Hepatocyte (in vitro differentiated cells): ENCODE data around the gene PDXP. TPM values are rescaled to one million over a fixed set of nuclear protein-coding genes. Genes with fewer than 3 reads are reported as not detected.
A peak's percentile ranks its signal among the peaks of the same experiment; 100 is the strongest.

Experiments
- DNase-seq: peaks from one replicate; pipeline ENCODE4 v3.0.0-alpha.2; 2016; ENCODE audit warnings: low spot score
- H2AFZ ChIP-seq: fragments of 200-600 bp; sonication (generic); 2 replicates; pipeline ENCODE4 v1.6.0; 2016; ENCODE audit warnings: antibody characterized with exemption, mild to moderate bottlenecking
- H3K27ac ChIP-seq: fragments of 200-600 bp; sonication (generic); 2 replicates; pipeline ENCODE4 v1.5.1; 2016; ENCODE audit warnings: mild to moderate bottlenecking
- H3K27me3 ChIP-seq: fragments of 200-600 bp; sonication (generic); 2 replicates; pipeline ENCODE4 v1.6.1; 2016
- H3K36me3 ChIP-seq: fragments of 200-600 bp; sonication (generic); replicated peaks from 2 replicates; pipeline ENCODE4 v1.5.1; 2016; ENCODE audit warnings: low read depth; ENCODE audit not compliant: insufficient read depth
- H3K4me1 ChIP-seq: fragments of 200-600 bp; sonication (generic); 2 replicates; pipeline ENCODE4 v1.5.1; 2016; ENCODE audit warnings: mild to moderate bottlenecking, moderate library complexity; ENCODE audit not compliant: insufficient read depth
- H3K4me2 ChIP-seq: fragments of 200-600 bp; sonication (generic); 2 replicates; pipeline ENCODE4 v1.6.0; 2016
- H3K4me3 ChIP-seq: fragments of 200-600 bp; sonication (generic); 2 replicates; pipeline ENCODE4 v1.5.1; 2016; ENCODE audit warnings: mild to moderate bottlenecking
- H3K79me2 ChIP-seq: fragments of 200-600 bp; sonication (generic); 2 replicates; pipeline ENCODE4 v1.6.0; 2017; ENCODE audit warnings: mild to moderate bottlenecking
- H3K9me2 ChIP-seq: fragments of 200-600 bp; sonication (generic); replicated peaks from 2 replicates; pipeline ENCODE4 v1.6.0; 2017; ENCODE audit warnings: mild to moderate bottlenecking; ENCODE audit not compliant: insufficient read depth
- H3K9me3 ChIP-seq: fragments of 200-600 bp; sonication (generic); 2 replicates; pipeline ENCODE4 v1.5.1; 2016; ENCODE audit warnings: low read depth, mild to moderate bottlenecking
- H4K20me1 ChIP-seq: fragments of 200-600 bp; sonication (generic); 2 replicates; pipeline ENCODE4 v1.6.0; 2016; ENCODE audit warnings: mild to moderate bottlenecking; ENCODE audit not compliant: insufficient read depth, poor library complexity, severe bottlenecking
- EZH2 ChIP-seq: fragments of 200-600 bp; sonication (generic); IDR thresholded peaks from 2 replicates; pipeline ENCODE4 v1.6.1; 2016; ENCODE audit warnings: antibody characterized with exemption, mild to moderate bottlenecking, borderline replicate concordance
- EZH2phosphoT487 ChIP-seq: fragments of 200-600 bp; sonication (generic); IDR thresholded peaks from one replicate; pipeline ENCODE4 v1.6.1; 2018; ENCODE audit warnings: antibody characterized with exemption, mild to moderate bottlenecking, low read depth, moderate library complexity; ENCODE audit not compliant: unreplicated experiment, severe bottlenecking
- WGBS: methylation state at CpG from one replicate; pipeline ENCODE4 v1.1.6; 2016; ENCODE audit warnings: low lambda C conversion rate; ENCODE audit errors: missing lambda C conversion rate; 5-methylcytosine and 5-hydroxymethylcytosine counted together
- polyA plus RNA-seq: library from polyadenylated mRNA; unstranded; fragments of >200 nt; fragmentation: Nextera tagmentation; extraction: Ambion mirVana; gene quantifications from 2 replicates; pipeline ENCODE4 v1.2.1, GENCODE V29; 2016
- total RNA-seq: library from RNA; depleted of rRNA; stranded (reverse); fragments of >200 nt; gene quantifications from 2 replicates; pipeline ENCODE4 v1.2.3, GENCODE V29; 2014
- TF ChIP-seq, protein P1 (sequence below): fragments of 200-600 bp; sonication (generic); IDR thresholded peaks from 2 replicates; pipeline ENCODE4 v1.5.1; 2016; ENCODE audit warnings: antibody characterized with exemption, mild to moderate bottlenecking; ENCODE audit not compliant: poor library complexity

PDXP gene
- total and polyA plus RNA-seq, 2 experiments from 2014 or later: 15.0 to 27.6 TPM

DNA sequence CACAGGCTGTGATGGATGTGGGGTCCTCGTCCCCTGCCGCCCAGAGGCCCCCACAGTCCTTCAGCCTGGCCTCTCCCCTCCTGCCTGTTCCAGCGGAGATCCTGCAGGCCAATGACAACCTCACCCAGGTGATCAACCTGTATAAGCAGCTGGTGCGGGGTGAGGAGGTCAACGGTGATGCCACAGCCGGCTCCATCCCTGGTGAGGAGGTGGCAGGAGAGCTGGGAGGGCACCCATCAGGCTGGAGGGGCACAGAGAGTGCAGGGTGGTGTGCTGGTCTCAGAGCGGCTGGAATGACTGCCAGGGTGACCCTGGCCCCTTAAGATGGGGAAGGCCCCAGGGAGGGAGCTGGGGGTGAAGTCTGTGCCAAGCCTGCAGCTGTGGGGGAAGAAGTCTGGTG, 33.6 kb upstream of the PDXP start:
- no peak for DNase-seq
- H3K4me2 ChIP-seq: no peak overlapping the region
- TF ChIP-seq EZH2: no peak
- no peaks in the 10 kb centered on the region for H3K36me3 ChIP-seq
- H3K4me3 ChIP-seq: no peak overlapping the region
- no peaks in the 10 kb centered on the region for H3K79me2 ChIP-seq
- peaks cover 9% of the 10 kb centered on the region for H3K4me1 ChIP-seq
- no peaks in the 10 kb centered on the region for H3K27me3 ChIP-seq
- no peaks in the 10 kb centered on the region for H3K9me3 ChIP-seq
- no peak overlapping the region for H3K27ac ChIP-seq
- no peak overlapping the region for H2AFZ ChIP-seq
- WGBS: 98% methylated on average over 6 of the region's 7 CpGs
- no peaks in the 10 kb centered on the region for H3K9me2 ChIP-seq
- no peaks in the 10 kb centered on the region for H4K20me1 ChIP-seq

DNA sequence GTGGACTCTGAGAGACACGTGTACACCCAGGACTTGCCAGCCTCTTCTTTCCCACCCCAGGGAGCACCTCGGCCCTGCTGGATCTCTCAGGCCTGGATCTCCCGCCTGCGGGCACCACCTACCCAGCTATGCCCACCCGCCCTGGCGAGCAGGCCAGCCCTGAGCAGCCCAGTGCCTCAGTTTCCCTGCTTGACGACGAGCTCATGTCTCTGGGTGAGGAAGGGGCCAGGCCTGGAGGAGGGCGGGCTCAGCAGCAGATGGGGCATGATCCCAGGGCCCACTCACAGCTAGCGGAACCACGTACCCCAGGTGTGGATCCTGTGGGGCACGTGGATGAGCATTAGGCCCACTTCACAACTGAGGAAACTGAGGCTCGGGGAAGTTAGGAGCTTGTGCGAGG, 32.8 kb upstream of the PDXP start:
- Histone ChIP-seq H3K36me3 (no peaks in the 10 kb centered on the region), H4K20me1 (no peaks in the 10 kb centered on the region), H3K9me3 (no peaks in the 10 kb centered on the region), H3K4me2 (no peak overlapping the region), H3K27me3 (no peaks in the 10 kb centered on the region), H3K9me2 (no peaks in the 10 kb centered on the region), H2AFZ (no peak overlapping the region), H3K79me2 (no peaks in the 10 kb centered on the region), H3K4me1 (peaks cover 9% of the 10 kb centered on the region), H3K27ac (peak overlapping the region; percentile 74), H3K4me3 (no peak overlapping the region)
- TF ChIP-seq EZH2phosphoT487 (no peak), EZH2 (no peak)
- TF ChIP-seq, protein P1, sequence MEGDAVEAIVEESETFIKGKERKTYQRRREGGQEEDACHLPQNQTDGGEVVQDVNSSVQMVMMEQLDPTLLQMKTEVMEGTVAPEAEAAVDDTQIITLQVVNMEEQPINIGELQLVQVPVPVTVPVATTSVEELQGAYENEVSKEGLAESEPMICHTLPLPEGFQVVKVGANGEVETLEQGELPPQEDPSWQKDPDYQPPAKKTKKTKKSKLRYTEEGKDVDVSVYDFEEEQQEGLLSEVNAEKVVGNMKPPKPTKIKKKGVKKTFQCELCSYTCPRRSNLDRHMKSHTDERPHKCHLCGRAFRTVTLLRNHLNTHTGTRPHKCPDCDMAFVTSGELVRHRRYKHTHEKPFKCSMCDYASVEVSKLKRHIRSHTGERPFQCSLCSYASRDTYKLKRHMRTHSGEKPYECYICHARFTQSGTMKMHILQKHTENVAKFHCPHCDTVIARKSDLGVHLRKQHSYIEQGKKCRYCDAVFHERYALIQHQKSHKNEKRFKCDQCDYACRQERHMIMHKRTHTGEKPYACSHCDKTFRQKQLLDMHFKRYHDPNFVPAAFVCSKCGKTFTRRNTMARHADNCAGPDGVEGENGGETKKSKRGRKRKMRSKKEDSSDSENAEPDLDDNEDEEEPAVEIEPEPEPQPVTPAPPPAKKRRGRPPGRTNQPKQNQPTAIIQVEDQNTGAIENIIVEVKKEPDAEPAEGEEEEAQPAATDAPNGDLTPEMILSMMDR: no peak
- 90% methylated on average over 13 of the region's 14 CpGs for WGBS
- no peak for DNase-seq

DNA sequence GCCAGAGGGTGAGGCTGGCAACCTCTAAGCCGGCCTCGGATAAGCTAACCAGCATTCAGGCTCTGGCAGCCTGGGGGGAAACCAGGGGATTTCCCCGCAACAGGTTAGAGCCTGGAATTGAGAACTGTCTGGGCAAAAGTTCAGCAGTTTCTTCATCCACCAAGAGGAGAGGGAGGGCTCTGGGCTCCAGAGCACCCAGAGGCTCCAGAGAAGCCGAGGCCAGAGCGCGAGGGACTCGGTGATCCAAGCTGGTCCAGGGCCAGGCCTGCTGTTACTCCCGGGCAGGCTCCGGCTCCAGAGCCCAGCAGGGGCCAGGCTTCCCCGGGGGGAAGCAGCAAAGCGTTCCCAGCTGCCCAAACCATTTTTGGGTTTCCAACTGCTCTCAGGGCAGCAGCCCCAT, 32.4 kb upstream of the PDXP start:
- Histone ChIP-seq H3K27me3 (no peaks in the 10 kb centered on the region), H3K4me2 (no peak overlapping the region), H3K36me3 (no peaks in the 10 kb centered on the region), H3K27ac (peak overlapping the region; percentile 74), H2AFZ (no peak overlapping the region), H3K79me2 (no peaks in the 10 kb centered on the region), H3K4me1 (peaks cover 12% of the 10 kb centered on the region), H3K9me2 (no peaks in the 10 kb centered on the region), H3K4me3 (no peak overlapping the region), H3K9me3 (no peaks in the 10 kb centered on the region), H4K20me1 (no peaks in the 10 kb centered on the region)
- 73% methylated on average over 11 of the region's 11 CpGs for WGBS
- TF ChIP-seq EZH2phosphoT487: no peak
- no peak for TF ChIP-seq EZH2
- TF ChIP-seq, protein P1: no peak
- DNase-seq: peak; percentile 66

DNA sequence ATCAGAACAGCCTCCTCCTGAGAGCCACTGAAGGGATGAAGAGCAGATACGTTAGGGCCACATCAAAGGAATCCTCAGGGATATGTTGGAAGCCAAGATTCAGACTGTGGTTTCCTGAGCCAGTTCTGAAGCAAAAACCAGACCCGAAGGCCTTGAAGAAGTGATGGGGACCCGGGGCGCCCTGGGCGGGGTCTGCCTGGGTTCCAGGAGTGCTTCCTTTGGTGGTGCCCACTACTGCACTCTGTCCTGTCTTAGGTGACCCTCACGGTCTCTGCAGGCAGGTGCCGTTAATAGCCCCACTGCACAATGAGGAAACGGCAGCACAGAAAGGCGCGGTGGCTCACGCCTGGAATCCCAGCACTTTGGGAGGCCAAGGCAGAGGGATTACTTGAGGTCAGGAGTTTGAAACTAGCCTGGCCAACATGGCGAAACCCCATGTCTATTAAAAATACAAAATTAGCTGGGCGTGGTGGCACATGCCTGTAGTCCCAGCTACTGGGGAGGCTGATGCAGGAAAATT, 31.9 kb upstream of the PDXP start:
- H4K20me1 ChIP-seq: no peaks in the 10 kb centered on the region

More for the DNA sequence above, 31.9 kb upstream of the PDXP start:
- no peaks in the 10 kb centered on the region for H3K9me3 ChIP-seq
- H3K4me2 ChIP-seq: no peak overlapping the region
- 82% methylated on average over 13 of the region's 13 CpGs for WGBS
- peaks cover 17% of the 10 kb centered on the region for H3K4me1 ChIP-seq
- no peak overlapping the region for H2AFZ ChIP-seq
- H3K27ac ChIP-seq: peak overlapping the region; percentile 15
- TF ChIP-seq, protein P1: no peak
- TF ChIP-seq EZH2phosphoT487 (no peak), EZH2 (no peak)
- no peak for DNase-seq
- no peaks in the 10 kb centered on the region for H3K9me2 ChIP-seq
- H3K79me2 ChIP-seq: no peaks in the 10 kb centered on the region
- H3K27me3 ChIP-seq: no peaks in the 10 kb centered on the region
- no peaks in the 10 kb centered on the region for H3K36me3 ChIP-seq
- H3K4me3 ChIP-seq: no peak overlapping the region
